GM23338 (cell line): ENCODE measurements around the gene ZNF219. TPM values are rescaled to one million over a fixed set of nuclear protein-coding genes. Genes with fewer than 3 reads are reported as not detected.

ENCODE experiments used
- ATAC-seq: fragments of 200-7000 bp; cut with Tn5 transposase; 3 replicates; pipeline ENCODE4 v1.9.1; 2020
- DNase-seq: peaks from one replicate; pipeline ENCODE4 v3.0.0-alpha.2; 2015; ENCODE audit warnings: low spot score
- H2AFZ ChIP-seq: fragments of 200-600 bp; sonication (generic); 2 replicates; pipeline ENCODE4 v1.8.0; 2016; ENCODE audit warnings: antibody characterized with exemption, mild to moderate bottlenecking, moderate library complexity
- H3F3A ChIP-seq: fragments of 200-600 bp; sonication (generic); replicated peaks from 2 replicates; pipeline ENCODE4 v1.8.0; 2017; ENCODE audit warnings: antibody characterized with exemption, mixed run types, low read depth
- H3K27ac ChIP-seq: fragments of 200-600 bp; sonication (generic); 2 replicates; pipeline ENCODE4 v1.6.1; 2016; ENCODE audit warnings: low read depth
- H3K27me3 ChIP-seq: fragments of 200-600 bp; sonication (generic); 2 replicates; pipeline ENCODE4 v1.8.0; 2016; ENCODE audit warnings: mild to moderate bottlenecking, mixed run types, moderate library complexity; ENCODE audit not compliant: insufficient read depth
- H3K36me3 ChIP-seq: fragments of 200-600 bp; sonication (generic); 2 replicates; pipeline ENCODE4 v1.8.0; 2016; ENCODE audit warnings: mild to moderate bottlenecking; ENCODE audit not compliant: insufficient read depth
- H3K4me1 ChIP-seq: fragments of 200-600 bp; sonication (generic); 2 replicates; pipeline ENCODE4 v1.8.0; 2016; ENCODE audit warnings: mild to moderate bottlenecking, moderate library complexity; ENCODE audit not compliant: insufficient read depth
- H3K4me2 ChIP-seq: fragments of 200-600 bp; sonication (generic); 2 replicates; pipeline ENCODE4 v1.7.1; 2017; ENCODE audit warnings: mixed run types
- H3K4me3 ChIP-seq: fragments of 200-600 bp; sonication (generic); 2 replicates; pipeline ENCODE4 v1.6.1; 2016; ENCODE audit warnings: mixed run types
- H3K79me2 ChIP-seq: fragments of 200-600 bp; sonication (generic); replicated peaks from 2 replicates; pipeline ENCODE4 v1.8.0; 2017; ENCODE audit warnings: mild to moderate bottlenecking; ENCODE audit not compliant: insufficient read depth
- H3K9me2 ChIP-seq: fragments of 200-600 bp; sonication (generic); 2 replicates; pipeline ENCODE4 v1.8.0; 2017; ENCODE audit not compliant: insufficient read depth
- H4K20me1 ChIP-seq: fragments of 200-600 bp; sonication (generic); replicated peaks from 2 replicates; pipeline ENCODE4 v1.8.0; 2017; ENCODE audit warnings: mild to moderate bottlenecking; ENCODE audit not compliant: insufficient read depth
- H3K27ac Mint-ChIP-seq: 2 replicates; pipeline ENCODE4 v1.8.0; 2020; ENCODE audit warnings: inconsistent platforms, mild to moderate bottlenecking, moderate library complexity, mixed read lengths
- H3K27me3 Mint-ChIP-seq: 3 replicates; pipeline ENCODE4 v1.8.0; 2022; ENCODE audit warnings: low read depth, mild to moderate bottlenecking, moderate library complexity, mixed read lengths, inconsistent platforms; ENCODE audit not compliant: insufficient read depth, poor library complexity
- H3K36me3 Mint-ChIP-seq: 3 replicates; pipeline ENCODE4 v1.8.0; 2021; ENCODE audit warnings: low read depth, mild to moderate bottlenecking, inconsistent platforms, moderate library complexity, mixed read lengths
- H3K4me1 Mint-ChIP-seq: 3 replicates; pipeline ENCODE4 v1.8.0; 2020; ENCODE audit warnings: mild to moderate bottlenecking, inconsistent platforms, mixed read lengths
- H3K4me3 Mint-ChIP-seq: 3 replicates; pipeline ENCODE4 v1.8.0; 2021; ENCODE audit warnings: moderate library complexity, mild to moderate bottlenecking, inconsistent platforms, mixed read lengths
- H3K9me3 Mint-ChIP-seq: 3 replicates; pipeline ENCODE4 v1.8.0; 2020; ENCODE audit warnings: moderate library complexity, mild to moderate bottlenecking, inconsistent platforms, mixed read lengths
- CREB1 ChIP-seq: fragments of 250-450 bp; sonication (Bioruptor Pico); IDR thresholded peaks from 2 replicates; pipeline ENCODE4 v1.5.0; 2020; ENCODE audit warnings: low read depth, mild to moderate bottlenecking, moderate library complexity
- EZH2 ChIP-seq: fragments of 200-600 bp; sonication (generic); IDR thresholded peaks from one replicate; pipeline ENCODE4 v1.8.0; 2017; ENCODE audit warnings: antibody characterized with exemption, mild to moderate bottlenecking, low read depth; ENCODE audit not compliant: unreplicated experiment
- EZH2phosphoT487 ChIP-seq: fragments of 200-600 bp; sonication (generic); IDR thresholded peaks from one replicate; pipeline ENCODE4 v1.8.1; 2018; ENCODE audit warnings: antibody characterized with exemption; ENCODE audit not compliant: unreplicated experiment
- JUNB ChIP-seq: IDR thresholded peaks from one replicate; pipeline ENCODE4 v1.6.1; 2016; ENCODE audit warnings: antibody characterized with exemption; ENCODE audit not compliant: unreplicated experiment
- NANOG ChIP-seq: IDR thresholded peaks from 2 replicates; pipeline ENCODE4 v1.6.1; 2016; ENCODE audit warnings: antibody characterized with exemption, borderline replicate concordance
- POLR2AphosphoS5 ChIP-seq: IDR thresholded peaks from 2 replicates; pipeline ENCODE4 v1.6.1; 2016; ENCODE audit warnings: antibody characterized with exemption, low read depth
- ZNF114 ChIP-seq: fragments of 250-450 bp; sonication (Bioruptor Pico); IDR thresholded peaks from 2 replicates; pipeline ENCODE4 v1.5.0; 2020; ENCODE audit warnings: mild to moderate bottlenecking, moderate library complexity
- ZNF331 ChIP-seq: fragments of 250-450 bp; sonication (Bioruptor Pico); IDR thresholded peaks from 2 replicates; pipeline ENCODE4 v1.5.0; 2020; ENCODE audit warnings: low read depth, mild to moderate bottlenecking, moderate library complexity
- polyA plus RNA-seq: library from polyadenylated mRNA; unstranded; fragments of >200 nt; fragmentation: Nextera tagmentation; extraction: Ambion mirVana; gene quantifications from 2 replicates; pipeline ENCODE4 v1.2.1, GENCODE V29; 2016
- total RNA-seq: library from RNA; depleted of rRNA; stranded (reverse); fragments of >200 nt; shearing (Covaris generic); gene quantifications from 2 replicates; pipeline ENCODE4 v1.2.3, GENCODE V29; 2014
- TF ChIP-seq, protein P1 (sequence below), 2 experiments: fragments of 200-600 bp in 1 of 2; sonication (generic) in 1 of 2; conservative IDR thresholded peaks; 2 replicates each; pipeline versions ENCODE4 v1.5.1 to v1.6.1; 2016 to 2017; ENCODE audit warnings: antibody characterized with exemption in 2 of 2, low read depth in 2 of 2, mild to moderate bottlenecking in 2 of 2, moderate library complexity in 1 of 2
- TF ChIP-seq, protein P2 (sequence below): IDR thresholded peaks from 2 replicates; pipeline ENCODE4 v1.6.1; 2016; ENCODE audit warnings: antibody characterized with exemption
- TF ChIP-seq, protein P3 (sequence below): fragments of 250-450 bp; sonication (Bioruptor Pico); IDR thresholded peaks from 2 replicates; pipeline ENCODE4 v1.5.0; 2020; ENCODE audit warnings: mild to moderate bottlenecking, moderate library complexity
- TF ChIP-seq, protein P4 (sequence below): IDR thresholded peaks from one replicate; pipeline ENCODE4 v1.6.1; 2018; ENCODE audit warnings: antibody characterized with exemption; ENCODE audit not compliant: unreplicated experiment

Gene ZNF219
- total and polyA plus RNA-seq, 2 experiments from 2014 or later: 37.7 to 153 TPM

GRCh38 chr14:21061347-21061668, 37.1 kb downstream of the ZNF219 start:
- no peak overlapping the region for H3K27ac Mint-ChIP-seq

More at GRCh38 chr14:21061347-21061668, 37.1 kb downstream of the ZNF219 start:
- H3K4me1 ChIP-seq: no peaks in the 10 kb centered on the region
- H3K79me2 ChIP-seq: no peaks in the 10 kb centered on the region
- no peaks in the 10 kb centered on the region for H3K27me3 ChIP-seq
- Mint-ChIP-seq H3K36me3 (no peaks in the 10 kb centered on the region), H3K4me1 (peaks cover 8% of the 10 kb centered on the region), H3K9me3 (no peaks in the 10 kb centered on the region), H3K4me3 (no peak overlapping the region), H3K27me3 (peaks cover 5% of the 10 kb centered on the region)
- no peak overlapping the region for H3K4me3 ChIP-seq
- no peaks in the 10 kb centered on the region for H3K36me3 ChIP-seq
- no peak overlapping the region for H3K27ac ChIP-seq
- DNase-seq (no peak), ATAC-seq (no peak)
- no peak overlapping the region for H2AFZ ChIP-seq
- no peaks in the 10 kb centered on the region for H3F3A ChIP-seq
- no peaks in the 10 kb centered on the region for H3K9me2 ChIP-seq
- H3K4me2 ChIP-seq: no peak overlapping the region
- no peaks in the 10 kb centered on the region for H4K20me1 ChIP-seq
- TF ChIP-seq JUNB (no peak), NANOG (no peak), EZH2phosphoT487 (no peak), ZNF114 (CRISPR knock-in tag) (no peak), EZH2 (no peak), POLR2AphosphoS5 (no peak), ZNF331 (CRISPR knock-in tag) (no peak), CREB1 (no peak)
- TF ChIP-seq, protein P1, sequence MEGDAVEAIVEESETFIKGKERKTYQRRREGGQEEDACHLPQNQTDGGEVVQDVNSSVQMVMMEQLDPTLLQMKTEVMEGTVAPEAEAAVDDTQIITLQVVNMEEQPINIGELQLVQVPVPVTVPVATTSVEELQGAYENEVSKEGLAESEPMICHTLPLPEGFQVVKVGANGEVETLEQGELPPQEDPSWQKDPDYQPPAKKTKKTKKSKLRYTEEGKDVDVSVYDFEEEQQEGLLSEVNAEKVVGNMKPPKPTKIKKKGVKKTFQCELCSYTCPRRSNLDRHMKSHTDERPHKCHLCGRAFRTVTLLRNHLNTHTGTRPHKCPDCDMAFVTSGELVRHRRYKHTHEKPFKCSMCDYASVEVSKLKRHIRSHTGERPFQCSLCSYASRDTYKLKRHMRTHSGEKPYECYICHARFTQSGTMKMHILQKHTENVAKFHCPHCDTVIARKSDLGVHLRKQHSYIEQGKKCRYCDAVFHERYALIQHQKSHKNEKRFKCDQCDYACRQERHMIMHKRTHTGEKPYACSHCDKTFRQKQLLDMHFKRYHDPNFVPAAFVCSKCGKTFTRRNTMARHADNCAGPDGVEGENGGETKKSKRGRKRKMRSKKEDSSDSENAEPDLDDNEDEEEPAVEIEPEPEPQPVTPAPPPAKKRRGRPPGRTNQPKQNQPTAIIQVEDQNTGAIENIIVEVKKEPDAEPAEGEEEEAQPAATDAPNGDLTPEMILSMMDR (conservative IDR thresholded peaks at IDR 0.05; ENCODE audit: low read depth in 2 of 2): no peak
- TF ChIP-seq, protein P2, sequence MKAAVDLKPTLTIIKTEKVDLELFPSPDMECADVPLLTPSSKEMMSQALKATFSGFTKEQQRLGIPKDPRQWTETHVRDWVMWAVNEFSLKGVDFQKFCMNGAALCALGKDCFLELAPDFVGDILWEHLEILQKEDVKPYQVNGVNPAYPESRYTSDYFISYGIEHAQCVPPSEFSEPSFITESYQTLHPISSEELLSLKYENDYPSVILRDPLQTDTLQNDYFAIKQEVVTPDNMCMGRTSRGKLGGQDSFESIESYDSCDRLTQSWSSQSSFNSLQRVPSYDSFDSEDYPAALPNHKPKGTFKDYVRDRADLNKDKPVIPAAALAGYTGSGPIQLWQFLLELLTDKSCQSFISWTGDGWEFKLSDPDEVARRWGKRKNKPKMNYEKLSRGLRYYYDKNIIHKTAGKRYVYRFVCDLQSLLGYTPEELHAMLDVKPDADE: no peak
- TF ChIP-seq, protein P3, sequence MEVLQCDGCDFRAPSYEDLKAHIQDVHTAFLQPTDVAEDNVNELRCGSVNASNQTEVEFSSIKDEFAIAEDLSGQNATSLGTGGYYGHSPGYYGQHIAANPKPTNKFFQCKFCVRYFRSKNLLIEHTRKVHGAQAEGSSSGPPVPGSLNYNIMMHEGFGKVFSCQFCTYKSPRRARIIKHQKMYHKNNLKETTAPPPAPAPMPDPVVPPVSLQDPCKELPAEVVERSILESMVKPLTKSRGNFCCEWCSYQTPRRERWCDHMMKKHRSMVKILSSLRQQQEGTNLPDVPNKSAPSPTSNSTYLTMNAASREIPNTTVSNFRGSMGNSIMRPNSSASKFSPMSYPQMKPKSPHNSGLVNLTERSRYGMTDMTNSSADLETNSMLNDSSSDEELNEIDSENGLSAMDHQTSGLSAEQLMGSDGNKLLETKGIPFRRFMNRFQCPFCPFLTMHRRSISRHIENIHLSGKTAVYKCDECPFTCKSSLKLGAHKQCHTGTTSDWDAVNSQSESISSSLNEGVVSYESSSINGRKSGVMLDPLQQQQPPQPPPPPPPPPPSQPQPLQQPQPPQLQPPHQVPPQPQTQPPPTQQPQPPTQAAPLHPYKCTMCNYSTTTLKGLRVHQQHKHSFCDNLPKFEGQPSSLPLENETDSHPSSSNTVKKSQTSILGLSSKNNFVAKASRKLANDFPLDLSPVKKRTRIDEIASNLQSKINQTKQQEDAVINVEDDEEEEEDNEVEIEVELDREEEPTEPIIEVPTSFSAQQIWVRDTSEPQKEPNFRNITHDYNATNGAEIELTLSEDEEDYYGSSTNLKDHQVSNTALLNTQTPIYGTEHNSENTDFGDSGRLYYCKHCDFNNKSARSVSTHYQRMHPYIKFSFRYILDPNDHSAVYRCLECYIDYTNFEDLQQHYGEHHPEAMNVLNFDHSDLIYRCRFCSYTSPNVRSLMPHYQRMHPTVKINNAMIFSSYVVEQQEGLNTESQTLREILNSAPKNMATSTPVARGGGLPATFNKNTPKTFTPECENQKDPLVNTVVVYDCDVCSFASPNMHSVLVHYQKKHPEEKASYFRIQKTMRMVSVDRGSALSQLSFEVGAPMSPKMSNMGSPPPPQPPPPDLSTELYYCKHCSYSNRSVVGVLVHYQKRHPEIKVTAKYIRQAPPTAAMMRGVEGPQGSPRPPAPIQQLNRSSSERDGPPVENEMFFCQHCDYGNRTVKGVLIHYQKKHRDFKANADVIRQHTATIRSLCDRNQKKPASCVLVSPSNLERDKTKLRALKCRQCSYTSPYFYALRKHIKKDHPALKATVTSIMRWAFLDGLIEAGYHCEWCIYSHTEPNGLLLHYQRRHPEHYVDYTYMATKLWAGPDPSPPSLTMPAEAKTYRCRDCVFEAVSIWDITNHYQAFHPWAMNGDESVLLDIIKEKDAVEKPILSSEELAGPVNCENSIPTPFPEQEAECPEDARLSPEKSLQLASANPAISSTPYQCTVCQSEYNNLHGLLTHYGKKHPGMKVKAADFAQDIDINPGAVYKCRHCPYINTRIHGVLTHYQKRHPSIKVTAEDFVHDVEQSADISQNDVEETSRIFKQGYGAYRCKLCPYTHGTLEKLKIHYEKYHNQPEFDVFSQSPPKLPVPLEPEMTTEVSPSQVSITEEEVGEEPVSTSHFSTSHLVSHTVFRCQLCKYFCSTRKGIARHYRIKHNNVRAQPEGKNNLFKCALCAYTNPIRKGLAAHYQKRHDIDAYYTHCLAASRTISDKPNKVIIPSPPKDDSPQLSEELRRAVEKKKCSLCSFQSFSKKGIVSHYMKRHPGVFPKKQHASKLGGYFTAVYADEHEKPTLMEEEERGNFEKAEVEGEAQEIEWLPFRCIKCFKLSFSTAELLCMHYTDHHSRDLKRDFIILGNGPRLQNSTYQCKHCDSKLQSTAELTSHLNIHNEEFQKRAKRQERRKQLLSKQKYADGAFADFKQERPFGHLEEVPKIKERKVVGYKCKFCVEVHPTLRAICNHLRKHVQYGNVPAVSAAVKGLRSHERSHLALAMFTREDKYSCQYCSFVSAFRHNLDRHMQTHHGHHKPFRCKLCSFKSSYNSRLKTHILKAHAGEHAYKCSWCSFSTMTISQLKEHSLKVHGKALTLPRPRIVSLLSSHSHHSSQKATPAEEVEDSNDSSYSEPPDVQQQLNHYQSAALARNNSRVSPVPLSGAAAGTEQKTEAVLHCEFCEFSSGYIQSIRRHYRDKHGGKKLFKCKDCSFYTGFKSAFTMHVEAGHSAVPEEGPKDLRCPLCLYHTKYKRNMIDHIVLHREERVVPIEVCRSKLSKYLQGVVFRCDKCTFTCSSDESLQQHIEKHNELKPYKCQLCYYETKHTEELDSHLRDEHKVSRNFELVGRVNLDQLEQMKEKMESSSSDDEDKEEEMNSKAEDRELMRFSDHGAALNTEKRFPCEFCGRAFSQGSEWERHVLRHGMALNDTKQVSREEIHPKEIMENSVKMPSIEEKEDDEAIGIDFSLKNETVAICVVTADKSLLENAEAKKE (CRISPR knock-in tag): no peak
- TF ChIP-seq, protein P4, sequence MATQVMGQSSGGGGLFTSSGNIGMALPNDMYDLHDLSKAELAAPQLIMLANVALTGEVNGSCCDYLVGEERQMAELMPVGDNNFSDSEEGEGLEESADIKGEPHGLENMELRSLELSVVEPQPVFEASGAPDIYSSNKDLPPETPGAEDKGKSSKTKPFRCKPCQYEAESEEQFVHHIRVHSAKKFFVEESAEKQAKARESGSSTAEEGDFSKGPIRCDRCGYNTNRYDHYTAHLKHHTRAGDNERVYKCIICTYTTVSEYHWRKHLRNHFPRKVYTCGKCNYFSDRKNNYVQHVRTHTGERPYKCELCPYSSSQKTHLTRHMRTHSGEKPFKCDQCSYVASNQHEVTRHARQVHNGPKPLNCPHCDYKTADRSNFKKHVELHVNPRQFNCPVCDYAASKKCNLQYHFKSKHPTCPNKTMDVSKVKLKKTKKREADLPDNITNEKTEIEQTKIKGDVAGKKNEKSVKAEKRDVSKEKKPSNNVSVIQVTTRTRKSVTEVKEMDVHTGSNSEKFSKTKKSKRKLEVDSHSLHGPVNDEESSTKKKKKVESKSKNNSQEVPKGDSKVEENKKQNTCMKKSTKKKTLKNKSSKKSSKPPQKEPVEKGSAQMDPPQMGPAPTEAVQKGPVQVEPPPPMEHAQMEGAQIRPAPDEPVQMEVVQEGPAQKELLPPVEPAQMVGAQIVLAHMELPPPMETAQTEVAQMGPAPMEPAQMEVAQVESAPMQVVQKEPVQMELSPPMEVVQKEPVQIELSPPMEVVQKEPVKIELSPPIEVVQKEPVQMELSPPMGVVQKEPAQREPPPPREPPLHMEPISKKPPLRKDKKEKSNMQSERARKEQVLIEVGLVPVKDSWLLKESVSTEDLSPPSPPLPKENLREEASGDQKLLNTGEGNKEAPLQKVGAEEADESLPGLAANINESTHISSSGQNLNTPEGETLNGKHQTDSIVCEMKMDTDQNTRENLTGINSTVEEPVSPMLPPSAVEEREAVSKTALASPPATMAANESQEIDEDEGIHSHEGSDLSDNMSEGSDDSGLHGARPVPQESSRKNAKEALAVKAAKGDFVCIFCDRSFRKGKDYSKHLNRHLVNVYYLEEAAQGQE: no peak
